ENCODE results near the gene SLC4A4. TPM values are rescaled to one million over a fixed set of nuclear protein-coding genes. Genes with fewer than 3 reads are reported as not detected.

SLC4A4 gene
- total RNA-seq, 2 donors from 2014 or later = 164 to 234 TPM

DNA sequence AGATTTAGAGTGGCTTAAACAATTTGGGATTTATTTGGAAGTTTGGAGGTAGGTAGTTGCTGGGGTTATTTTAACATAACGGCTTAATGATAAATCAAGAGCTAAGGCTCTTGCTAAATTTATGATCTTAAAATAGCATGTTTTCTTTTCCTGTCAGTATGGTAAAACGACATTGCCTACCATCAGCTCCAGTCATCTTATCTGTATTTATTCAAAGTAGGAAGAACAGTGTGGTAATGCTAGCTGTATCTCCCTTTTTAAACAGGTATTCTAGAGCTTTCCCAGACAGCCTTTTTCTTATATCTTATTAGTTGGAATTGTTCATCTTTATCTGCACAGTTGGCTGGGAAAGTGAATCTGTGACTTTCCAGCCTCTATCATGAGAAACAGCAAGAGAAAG is 110.2 kb downstream of the SLC4A4 start:
- ATAC-seq (no peak), DNase-seq (no peak)
- intact Hi-C loops (cut with DNase I, micrococcal nuclease) = no loop called here

DNA sequence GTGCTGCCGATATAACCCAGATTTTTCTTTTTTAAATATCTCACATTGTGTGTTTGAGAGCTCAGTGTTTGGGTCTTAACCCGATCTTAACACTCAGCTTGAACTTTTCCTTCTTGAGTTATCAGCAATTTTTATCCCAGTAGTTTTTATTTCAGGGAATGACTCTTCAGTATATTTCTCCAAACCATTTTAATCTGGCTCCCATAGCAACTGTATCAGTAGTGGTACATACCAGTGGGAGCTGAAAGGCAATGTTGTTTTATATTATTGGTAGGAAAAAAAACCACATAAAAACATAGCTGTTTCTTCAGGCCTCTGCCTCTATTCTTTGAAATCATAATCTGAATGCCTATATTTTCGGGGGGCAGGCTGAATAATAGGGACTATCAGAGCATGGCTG is 111.1 kb downstream of the SLC4A4 start:
- intact Hi-C loops (cut with DNase I, micrococcal nuclease) = no loop called here
- DNase-seq (no peak), ATAC-seq (no peak)

DNA sequence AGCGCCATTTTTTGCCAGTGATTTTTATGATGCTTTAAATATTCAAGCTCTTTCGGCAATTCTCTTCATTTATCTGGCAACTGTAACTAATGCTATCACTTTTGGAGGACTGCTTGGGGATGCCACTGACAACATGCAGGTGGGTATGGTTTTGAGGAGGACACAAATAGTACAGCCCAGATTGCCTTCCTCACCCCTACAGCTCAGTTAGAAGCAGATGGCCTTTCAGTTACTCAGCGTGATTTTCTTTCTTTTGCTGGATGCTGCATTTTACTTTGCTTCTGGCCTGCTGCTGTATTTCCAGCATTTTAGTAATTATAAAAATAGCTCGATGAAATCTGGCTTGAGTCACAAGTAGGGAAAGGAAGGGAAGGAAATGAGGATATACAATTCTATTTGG is 114.7 kb downstream of the SLC4A4 start:
- intact Hi-C loops (cut with DNase I, micrococcal nuclease) = no loop called here
- DNase-seq = no peak
- no peak for ATAC-seq

DNA sequence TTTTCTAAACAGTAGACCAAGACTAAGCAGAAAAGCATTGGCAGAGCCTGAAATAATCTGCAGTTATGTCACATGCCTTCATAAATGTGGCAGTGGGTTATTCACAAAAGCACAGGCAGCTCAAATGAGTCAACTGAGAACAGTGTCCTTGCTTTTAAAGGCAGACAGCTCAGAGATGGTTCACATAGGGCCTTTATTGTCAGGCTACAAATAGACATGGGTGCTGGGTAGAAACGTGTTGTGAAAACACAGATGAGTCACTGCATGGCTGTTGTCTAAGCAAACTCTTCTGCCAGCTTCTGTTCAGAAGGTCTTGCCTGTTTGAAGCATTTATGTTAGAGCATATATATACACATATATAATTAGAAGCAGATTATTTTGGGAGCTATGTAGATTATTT is 118.0 kb downstream of the SLC4A4 start:
- DNase-seq (no peak), ATAC-seq (peak; percentile 67)
- intact Hi-C loops (cut with DNase I, micrococcal nuclease) = no loop called here

DNA sequence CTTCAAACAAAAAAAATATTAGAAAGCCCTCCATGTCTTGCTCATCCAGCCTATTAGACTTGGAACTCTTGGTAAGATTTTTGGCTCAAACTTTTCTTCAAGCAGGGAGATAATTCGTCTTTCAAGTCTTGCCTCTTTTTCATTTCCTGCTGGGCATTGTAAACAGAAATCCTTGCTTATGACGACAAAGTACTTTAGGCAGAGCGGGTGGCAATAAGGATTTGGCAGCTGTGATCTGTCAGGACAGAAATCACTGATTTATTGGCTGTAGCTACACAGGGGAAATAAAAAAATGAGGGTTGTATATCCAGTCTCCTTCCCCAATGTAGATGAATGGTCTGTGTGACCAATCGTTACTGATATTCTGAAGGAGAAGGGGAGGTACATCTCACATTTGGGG is 121.6 kb downstream of the SLC4A4 start:
- ATAC-seq (peak; percentile 93), DNase-seq (peak; percentile 25 to 58)
- intact Hi-C loops (cut with DNase I, micrococcal nuclease) = no loop called here

DNA sequence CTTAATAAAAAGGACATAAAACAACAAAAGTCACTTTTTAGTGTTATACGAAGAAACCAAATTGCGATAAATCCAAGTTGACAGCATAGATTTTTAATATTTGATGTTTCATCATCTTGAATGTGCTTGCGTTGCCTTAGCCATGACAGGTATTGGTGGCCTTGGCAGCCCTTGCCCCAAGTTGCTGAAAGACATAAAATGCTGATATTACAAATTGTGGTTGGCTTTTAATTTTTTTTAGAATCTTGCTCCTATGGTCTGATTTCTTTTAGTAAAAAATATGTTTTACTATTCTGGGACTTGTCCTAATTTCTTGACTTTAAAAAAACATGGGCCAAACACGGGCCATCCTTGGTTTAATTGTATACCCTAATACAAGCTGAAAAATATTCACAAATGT is 122.6 kb downstream of the SLC4A4 start:
- DNase-seq (no peak), ATAC-seq (no peak)
- intact Hi-C loops (cut with DNase I, micrococcal nuclease) = no loop called here

DNA sequence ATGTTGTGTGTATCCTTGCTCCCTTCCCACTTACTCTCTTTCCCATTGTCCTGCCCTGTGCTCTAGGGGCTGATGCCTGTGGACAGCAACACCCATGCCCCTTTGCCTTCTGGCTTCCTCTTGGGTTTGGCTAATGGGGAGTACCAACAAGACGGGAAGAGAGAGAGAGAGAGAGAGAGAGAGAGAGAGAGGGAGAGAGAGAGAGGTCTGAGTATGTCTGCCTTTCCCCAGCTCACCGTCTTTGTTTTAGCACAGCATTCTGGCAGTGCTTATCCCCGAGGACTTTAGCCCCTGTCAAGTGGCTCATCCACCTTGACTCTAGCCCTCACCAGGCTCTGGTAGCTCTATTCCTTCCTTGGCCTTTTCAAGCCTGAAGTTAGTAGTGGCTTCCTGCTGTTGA is 128.0 kb downstream of the SLC4A4 start:
- intact Hi-C loops (cut with DNase I, micrococcal nuclease) = no loop called here
- ATAC-seq = peak; percentile 19

DNA sequence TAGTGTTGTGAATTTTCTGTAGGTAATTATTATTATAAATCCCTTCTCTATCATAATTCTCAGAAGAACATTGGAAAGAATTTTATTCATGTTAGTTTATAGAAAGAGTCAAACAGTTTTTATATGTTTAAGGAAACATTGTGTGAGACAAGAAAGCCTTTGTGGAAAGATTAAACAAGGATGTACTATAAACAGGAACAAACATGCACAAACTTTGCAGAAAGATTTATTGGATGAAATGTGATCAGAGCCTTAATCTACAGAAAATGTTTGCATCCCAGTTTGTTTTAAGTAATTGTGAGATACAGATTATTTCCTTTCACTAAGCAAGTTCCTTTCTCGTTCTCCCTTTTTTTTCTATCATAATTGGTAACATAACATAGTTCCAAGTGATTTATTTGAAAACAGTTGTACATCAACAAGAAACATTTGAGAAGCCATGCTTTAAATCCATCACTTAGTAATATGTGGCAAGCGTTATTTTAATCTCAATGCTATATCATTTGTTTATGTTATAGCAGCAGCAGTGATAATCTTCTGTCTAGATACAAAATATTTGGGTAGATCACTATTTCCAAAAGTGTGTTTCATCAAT is 129.4 kb downstream of the SLC4A4 start:
- peak; percentile 26 for ATAC-seq
- no peak for DNase-seq
- intact Hi-C loops (cut with DNase I, micrococcal nuclease) = no loop called here

More for the DNA sequence above, 128.0 kb downstream of the SLC4A4 start:
- no peak for DNase-seq

DNA sequence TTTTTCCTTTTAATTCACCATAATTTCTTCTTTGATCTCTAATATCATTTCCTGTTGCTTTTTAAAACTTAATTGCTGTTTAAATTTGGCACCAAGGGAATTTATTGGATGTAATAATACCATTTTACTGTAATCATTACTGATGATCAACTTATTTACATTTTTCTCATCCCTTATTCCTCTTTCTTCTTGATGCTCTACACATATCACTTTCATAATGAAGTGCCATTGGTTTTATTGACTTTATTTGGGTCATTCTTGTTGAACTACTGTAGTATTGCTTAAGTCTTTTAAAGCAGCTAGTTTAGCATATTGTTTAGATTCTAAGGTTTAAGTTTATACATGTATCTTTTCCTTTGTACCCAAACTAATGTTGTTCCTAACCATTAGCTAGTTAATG is 130.7 kb downstream of the SLC4A4 start:
- ATAC-seq = no peak
- intact Hi-C loops (cut with DNase I, micrococcal nuclease) = no loop called here
- no peak for DNase-seq

DNA sequence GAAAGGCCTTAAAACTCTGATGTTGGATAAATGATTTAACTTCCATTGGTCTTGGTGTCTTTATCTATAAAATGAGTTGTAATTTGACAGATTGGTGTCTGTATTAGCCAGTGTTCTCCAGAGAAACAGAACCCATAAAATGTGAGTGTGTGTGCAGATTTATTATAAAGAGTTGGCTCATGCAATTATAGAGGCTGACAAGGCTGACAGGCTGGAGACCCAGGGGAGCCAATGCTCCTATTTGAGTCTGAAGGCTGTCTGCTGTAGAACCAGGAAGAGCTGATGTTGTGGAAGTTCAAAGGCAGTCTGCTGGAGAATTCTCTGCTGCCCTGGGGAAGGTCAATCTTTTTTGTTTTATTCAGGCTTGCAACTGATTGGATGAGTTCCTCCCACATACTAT is 131.7 kb downstream of the SLC4A4 start:
- DNase-seq (no peak), ATAC-seq (no peak)
- intact Hi-C loops (cut with DNase I, micrococcal nuclease) = no loop called here

DNA sequence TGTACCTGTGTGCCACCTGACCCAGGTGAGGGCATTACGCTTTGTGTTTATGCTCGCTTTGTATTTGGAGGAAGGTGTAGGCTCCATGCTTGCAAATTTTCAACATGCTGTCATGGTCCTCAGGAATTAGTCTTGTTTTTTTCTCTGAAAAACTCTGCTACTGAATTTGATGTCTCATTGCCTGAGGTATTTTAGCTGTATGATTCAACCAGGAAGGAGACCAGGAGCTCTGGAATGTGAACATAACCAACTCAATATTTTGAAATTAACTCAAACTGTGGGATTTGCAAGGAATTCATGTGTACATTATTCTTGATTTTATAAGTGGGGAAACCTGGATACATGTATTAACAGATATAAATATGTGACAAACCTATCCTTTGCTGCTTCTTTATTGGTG is 134.1 kb downstream of the SLC4A4 start:
- ATAC-seq = no peak
- DNase-seq = no peak
- intact Hi-C loops (cut with DNase I, micrococcal nuclease) = no loop called here

DNA sequence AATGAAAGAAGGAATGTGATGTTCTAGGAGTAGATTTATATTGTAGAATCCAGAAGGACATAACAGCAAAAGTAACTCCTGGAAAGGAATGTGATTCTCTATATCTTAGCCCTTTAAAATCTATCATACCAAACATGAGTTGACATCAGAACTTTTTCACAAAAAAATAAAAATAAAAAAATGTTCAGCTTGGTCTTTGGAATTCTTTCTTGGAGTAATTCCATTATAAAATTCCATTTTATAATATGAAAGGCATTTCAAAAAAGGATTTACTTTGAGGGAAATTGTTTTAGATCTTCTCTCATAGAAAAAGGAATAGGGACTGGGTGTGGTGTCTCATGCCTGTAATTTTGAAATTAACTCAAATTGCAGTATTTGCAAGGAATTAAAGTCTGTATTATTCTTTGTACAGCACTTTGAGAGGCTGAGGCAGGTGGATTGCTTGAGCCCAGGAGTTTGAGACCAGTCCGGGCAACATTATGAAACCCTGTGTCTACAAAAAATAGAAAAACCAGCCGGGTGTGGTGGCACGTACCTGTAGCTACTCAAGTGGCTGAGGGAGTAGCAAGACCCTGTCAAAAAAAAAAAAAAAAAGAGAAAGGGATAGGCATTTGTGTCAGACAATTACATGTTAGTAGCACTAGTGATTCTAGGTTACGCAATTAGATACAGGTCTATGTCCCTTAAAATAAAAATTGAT is 134.9 kb downstream of the SLC4A4 start:
- DNase-seq (no peak), ATAC-seq (no peak)
- intact Hi-C loops (cut with DNase I, micrococcal nuclease) = no loop called here

DNA sequence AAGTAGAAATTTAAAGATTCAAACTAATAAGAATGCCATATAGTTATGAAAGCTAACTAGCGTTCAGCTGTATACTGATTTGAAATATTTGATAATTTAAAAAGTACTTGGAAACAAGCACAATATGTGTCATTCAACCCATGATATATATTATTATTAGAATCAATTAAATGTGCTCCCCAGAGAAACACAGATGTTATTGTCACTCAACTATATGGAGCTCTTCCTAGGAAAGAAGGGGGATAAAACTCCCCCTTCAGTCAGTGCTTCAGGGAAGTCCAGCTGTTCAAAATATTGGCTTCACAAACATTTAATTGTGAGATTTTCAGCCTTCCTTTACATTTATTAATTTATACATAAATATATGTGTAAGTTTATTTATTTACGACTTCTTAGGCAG is 135.9 kb downstream of the SLC4A4 start:
- intact Hi-C loops (cut with DNase I, micrococcal nuclease) = no loop called here
- ATAC-seq (no peak), DNase-seq (no peak)

DNA sequence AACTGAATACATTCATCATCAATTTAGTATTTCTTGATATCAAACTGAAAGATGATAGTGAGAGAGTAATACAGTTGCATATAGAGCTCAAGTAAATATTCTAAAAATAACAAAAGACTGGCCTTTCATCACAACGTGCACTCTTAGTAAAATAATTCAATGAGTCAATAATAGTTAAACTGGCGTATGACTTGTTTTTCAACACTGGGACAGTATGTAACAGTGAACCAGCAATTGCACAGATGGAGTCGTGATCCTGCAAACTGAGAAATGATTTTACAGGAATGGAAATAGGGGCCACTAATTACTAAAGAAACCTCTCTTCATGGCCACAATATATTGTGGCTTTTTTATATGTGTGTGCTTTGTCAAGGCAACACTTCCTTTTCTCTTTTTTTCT is 137.4 kb downstream of the SLC4A4 start:
- intact Hi-C loops (cut with DNase I, micrococcal nuclease) = no loop called here
- DNase-seq (no peak), ATAC-seq (no peak)

DNA sequence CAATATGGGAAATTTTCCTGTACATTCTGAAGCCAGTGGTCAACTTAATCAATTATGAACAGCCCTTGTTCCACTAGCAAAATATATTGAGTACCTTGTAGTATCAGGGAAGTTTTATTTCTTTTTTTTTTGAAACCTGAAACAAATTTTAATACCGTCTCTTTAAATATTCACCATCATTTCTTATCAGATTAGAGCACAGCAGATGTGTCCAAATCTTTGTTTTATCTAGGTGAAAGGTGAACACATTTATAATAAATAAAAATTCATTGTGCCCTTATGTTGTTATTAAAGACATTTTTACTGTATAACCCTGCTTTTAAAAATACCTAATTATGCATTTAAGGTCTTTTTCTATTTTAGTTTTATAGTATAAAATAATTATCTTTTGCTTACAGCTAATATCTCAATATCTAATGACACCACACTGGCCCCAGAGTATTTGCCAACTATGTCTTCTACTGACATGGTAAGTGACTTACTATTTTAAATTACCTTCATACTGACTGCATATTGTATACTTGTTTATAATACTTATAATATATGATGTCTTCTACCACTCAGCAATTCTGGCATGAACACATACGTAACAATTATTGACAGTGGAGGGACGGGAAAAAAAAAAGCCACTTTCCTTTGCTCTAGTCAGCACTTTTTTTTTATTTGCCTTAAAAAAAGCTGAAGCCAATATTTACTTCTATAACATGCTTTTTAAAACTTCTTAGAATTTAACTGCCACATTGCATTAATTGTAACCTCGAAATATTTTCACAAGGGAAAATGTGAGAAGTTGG is 147.9 kb downstream of the SLC4A4 start:
- ATAC-seq = no peak
- no peak for DNase-seq
- intact Hi-C loops (cut with DNase I, micrococcal nuclease) = no loop called here

DNA sequence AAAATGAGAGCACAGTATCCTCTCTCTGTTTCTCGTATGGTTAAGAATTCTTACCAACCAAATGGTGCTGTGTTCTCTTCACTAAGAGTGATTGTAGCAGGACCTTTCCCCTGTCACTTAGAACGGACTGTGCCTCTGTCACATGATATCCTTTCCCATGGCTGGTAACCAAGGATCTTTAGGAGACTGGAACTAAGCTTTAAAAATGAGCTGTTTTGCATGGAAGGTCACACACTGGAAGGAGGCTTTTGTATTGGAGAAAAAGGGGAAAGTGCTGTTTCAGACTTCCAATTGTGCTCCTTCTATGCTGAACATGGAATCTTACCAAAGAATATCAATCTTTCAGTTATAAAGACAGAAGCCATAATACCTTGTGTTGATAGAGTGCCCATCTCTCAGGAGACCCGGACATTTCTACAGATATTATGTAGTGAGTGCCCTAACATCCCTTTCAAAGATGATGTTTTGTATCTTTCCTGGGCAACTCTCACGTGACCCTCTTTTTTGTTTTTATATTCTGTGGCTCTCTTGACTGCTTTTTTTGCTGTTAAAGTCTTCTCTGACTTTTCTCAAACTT is 148.6 kb downstream of the SLC4A4 start:
- no peak for DNase-seq
- intact Hi-C loops (cut with DNase I, micrococcal nuclease) = no loop called here
- no peak for ATAC-seq

DNA sequence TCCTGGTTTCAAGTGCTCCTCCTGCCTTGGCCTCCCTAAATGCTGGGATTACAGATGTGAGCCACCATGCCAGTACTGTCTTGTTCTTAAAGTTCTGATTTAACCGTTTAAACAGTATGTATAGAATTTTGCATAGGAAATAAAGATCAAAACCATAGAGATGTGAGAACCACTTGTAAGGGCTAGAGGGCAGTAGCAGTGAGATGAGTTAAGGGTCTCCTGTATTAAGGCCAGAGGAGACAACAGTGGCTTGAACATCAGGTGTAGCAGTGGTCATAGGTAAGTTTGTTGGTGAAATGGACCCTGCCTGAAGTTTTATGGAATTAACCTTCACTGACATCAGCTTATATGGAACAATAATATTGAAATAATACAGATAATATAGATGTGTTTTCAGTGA is 155.7 kb downstream of the SLC4A4 start:
- intact Hi-C loops (cut with DNase I, micrococcal nuclease) = no loop called here
- ATAC-seq (no peak), DNase-seq (no peak)

DNA sequence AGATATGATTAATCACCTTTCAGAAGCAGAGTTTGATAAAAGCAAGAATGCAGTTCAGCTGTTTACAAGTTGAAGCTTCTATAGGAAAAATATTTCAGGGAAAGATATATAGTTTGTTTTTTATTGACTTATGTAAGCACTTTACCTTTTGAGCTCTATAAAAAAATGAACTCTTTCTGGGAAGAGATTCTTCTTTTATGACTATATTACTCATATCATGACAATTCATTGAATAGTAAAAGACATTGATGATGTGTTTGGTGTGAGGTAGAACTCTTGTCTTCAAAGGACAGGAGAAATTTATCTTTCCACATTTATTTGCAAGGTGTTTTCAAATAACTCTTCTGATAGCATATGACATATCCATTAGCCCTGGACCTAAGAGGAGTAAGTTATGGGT is 156.6 kb downstream of the SLC4A4 start:
- intact Hi-C loops (cut with DNase I, micrococcal nuclease) = no loop called here
- DNase-seq (no peak), ATAC-seq (peak; percentile 76)

DNA sequence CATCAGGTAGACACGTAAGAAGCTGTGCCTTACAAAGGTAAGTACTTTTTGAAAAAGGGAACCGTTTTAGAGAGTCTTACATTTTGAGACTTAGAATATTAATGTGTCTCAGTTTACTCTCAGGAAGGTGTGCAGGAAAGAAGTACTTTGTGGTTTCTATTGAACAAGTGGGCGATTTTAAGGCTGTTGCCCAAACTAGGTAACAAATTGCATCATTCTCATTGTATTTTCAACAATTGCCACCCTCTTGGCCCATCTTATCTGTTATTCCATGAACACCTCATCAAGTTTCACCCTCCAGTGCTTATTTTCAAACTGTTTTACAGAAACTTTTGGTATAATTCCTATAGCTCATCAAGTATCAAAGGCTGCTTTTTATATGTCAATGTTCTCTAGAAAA is 158.3 kb downstream of the SLC4A4 start:
- intact Hi-C loops (cut with DNase I, micrococcal nuclease) = no loop called here
- DNase-seq = no peak
- no peak for ATAC-seq

DNA sequence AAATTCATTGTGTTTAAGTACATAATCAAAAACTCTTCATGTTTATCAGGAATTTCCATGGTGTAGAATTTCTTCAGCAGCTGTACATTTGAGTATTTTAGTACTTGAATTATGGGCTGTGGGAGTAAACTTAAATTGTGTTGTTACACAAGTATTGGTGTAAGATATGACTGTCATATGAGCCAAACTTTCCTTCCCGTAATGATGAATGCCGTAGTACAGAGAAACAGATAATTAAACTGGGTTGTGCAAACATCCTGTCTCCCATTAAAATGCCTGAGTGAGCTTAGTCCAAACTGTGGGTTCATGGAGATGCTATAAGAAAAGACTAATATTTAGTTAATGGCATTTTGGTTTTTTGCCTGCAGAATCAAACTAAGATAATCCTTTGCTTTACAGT is 159.2 kb downstream of the SLC4A4 start:
- intact Hi-C loops (cut with DNase I, micrococcal nuclease) = no loop called here
- DNase-seq (no peak), ATAC-seq (peak; percentile 61)
